Activated T-cell treated with anti-CD3 and anti-CD28 coated beads, Interleukin-2, amount 50 U/mL, for 4 hours (primary cell): ENCODE measurements around the gene ASPDH. TPM values are rescaled to one million over a fixed set of nuclear protein-coding genes. Genes with fewer than 3 reads are reported as not detected.
A peak's percentile ranks its signal among the peaks of the same experiment; 100 is the strongest.

Source experiments
- ATAC-seq, 2 donors: fragments of 200-7000 bp; cut with Tn5 transposase; one replicate each; pipeline ENCODE4 v1.10.0; 2021
- DNase-seq: peaks from one replicate; pipeline ENCODE4 v3.0.0-alpha.2; 2020
- H3K27me3 Mint-ChIP-seq: one replicate; pipeline ENCODE4 v1.8.0; 2021; ENCODE audit warnings: low read depth, mixed read lengths
- H3K36me3 Mint-ChIP-seq: one replicate; pipeline ENCODE4 v1.8.0; 2022; ENCODE audit warnings: mixed read lengths; ENCODE audit not compliant: insufficient read depth
- H3K4me1 Mint-ChIP-seq: one replicate; pipeline ENCODE4 v1.8.0; 2021; ENCODE audit warnings: low read depth, mixed read lengths
- H3K4me3 Mint-ChIP-seq: one replicate; pipeline ENCODE4 v1.8.0; 2021; ENCODE audit warnings: mild to moderate bottlenecking, moderate library complexity, mixed read lengths
- H3K9me3 Mint-ChIP-seq: one replicate; pipeline ENCODE4 v1.8.0; 2021; ENCODE audit warnings: mixed read lengths
- total RNA-seq, 3 donors: library from RNA; stranded (reverse); gene quantifications; one replicate each; pipeline ENCODE4 v1.2.1, GENCODE V29; 2021

ASPDH gene
- total RNA-seq, 3 donors from 2014 or later, result not detected

DNA sequence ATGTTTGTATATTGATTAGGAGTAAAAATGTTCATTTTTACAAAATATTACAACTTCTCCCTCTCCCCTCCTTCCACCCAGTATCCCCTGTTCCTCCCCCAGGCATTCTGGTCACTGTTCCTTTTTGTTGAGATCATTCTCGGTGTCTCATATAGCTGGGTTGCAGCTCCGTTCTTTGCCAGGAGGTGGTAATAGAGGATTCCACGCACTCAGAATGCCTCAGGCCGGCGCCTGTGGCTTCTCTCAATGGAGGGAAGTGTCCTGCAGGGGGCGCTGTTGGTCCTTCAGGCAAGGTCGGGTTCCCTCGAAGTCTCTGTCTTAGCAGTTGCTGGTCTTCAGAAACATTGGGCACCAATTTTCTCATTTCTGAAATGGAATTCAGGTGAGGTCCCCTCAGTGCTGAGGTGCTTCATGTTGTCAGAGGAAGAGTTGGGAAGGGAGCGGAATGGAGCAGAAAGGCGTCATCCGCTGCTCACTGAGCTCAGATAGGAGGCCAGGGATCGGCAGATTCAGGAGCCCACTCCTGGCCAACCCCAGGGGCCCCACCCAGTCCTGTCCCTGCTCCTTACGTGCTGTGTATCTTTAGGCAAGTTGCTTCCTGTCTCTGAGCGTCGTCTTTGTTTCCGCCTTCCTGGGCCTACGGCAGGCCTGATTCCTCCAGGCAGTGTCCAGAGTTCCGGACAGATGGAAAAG lies 26.7 kb downstream of the ASPDH start:
- peaks cover 14% of the 10 kb centered on the region for H3K4me1 Mint-ChIP-seq
- peaks cover 16% of the 10 kb centered on the region for H3K36me3 Mint-ChIP-seq
- ATAC-seq (peak; percentile 38 to 65), DNase-seq (peak; percentile 26)
- H3K9me3 Mint-ChIP-seq, result no peaks in the 10 kb centered on the region
- no peak overlapping the region for H3K4me3 Mint-ChIP-seq
- no peaks in the 10 kb centered on the region for H3K27me3 Mint-ChIP-seq

DNA sequence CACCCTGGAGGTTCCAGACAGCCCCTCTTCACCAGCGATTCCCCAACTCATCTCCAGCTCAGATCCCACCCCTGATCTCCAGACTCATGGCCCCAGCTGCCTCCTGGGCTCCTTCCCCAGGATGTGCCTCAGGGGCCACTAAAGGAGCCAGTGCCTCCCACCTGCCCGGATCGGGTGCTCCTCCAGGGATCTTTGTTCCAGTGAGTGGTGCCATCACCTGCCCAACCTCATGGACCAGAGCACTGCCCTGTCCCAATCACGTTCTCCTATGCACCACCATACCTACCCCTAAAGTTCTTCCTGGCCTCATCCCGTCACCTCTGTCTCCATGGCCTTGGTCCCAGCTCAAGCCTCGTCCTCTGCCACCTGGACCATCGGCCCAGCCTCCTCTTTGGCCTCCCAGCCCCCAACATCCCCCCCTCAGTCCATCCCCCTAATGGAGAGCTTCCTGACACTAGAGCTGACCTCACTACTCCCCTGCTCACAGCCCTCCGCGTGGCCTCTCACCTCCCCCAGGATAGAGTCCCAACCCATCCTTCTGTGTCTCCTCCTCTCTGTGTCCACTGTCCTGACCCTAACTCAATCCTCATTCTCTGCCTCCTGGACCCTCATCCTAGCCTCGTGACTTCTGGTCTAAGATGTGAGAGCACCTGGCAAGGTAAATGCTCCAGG lies 28.3 kb downstream of the ASPDH start:
- Mint-ChIP-seq H3K27me3 (no peaks in the 10 kb centered on the region), H3K36me3 (peaks cover 16% of the 10 kb centered on the region), H3K4me1 (peaks cover 2% of the 10 kb centered on the region), H3K9me3 (no peaks in the 10 kb centered on the region), H3K4me3 (no peak overlapping the region)
- ATAC-seq (no peak), DNase-seq (no peak)

DNA sequence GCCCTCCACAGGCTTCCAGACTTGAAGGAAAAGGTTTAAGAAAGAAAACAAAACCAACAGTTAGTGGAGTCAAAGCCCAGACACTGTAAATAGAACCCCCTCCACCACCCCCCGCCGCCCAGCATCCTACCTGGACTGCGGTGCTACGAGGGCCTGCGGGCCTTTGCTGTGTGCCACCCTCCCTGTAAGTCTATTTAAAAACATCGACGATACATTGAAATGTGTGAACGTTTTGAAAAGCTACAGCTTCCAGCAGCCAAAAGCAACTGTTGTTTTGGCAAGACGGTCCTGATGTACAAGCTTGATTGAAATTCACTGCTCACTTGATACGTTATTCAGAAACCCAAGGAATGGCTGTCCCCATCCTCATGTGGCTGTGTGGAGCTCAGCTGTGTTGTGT lies 30.8 kb downstream of the ASPDH start:
- Mint-ChIP-seq H3K9me3 (no peaks in the 10 kb centered on the region), H3K4me1 (peaks cover 8% of the 10 kb centered on the region), H3K4me3 (no peak overlapping the region), H3K36me3 (peaks cover 19% of the 10 kb centered on the region), H3K27me3 (no peaks in the 10 kb centered on the region)
- no peak for ATAC-seq
- no peak for DNase-seq

- DNase-seq (no peak), ATAC-seq (no peak)
- H3K4me1 Mint-ChIP-seq, result peaks cover 12% of the 10 kb centered on the region
- no peaks in the 10 kb centered on the region for H3K27me3 Mint-ChIP-seq
- no peaks in the 10 kb centered on the region for H3K9me3 Mint-ChIP-seq
- H3K36me3 Mint-ChIP-seq, result peaks cover 21% of the 10 kb centered on the region
- no peak overlapping the region for H3K4me3 Mint-ChIP-seq
Observed at GRCh38 chr19:50482271-50482855, 31.4 kb downstream of the ASPDH start.

- ATAC-seq (no peak), DNase-seq (no peak)
- no peaks in the 10 kb centered on the region for H3K27me3 Mint-ChIP-seq
- no peak overlapping the region for H3K4me3 Mint-ChIP-seq
- no peaks in the 10 kb centered on the region for H3K9me3 Mint-ChIP-seq
- peaks cover 19% of the 10 kb centered on the region for H3K36me3 Mint-ChIP-seq
- H3K4me1 Mint-ChIP-seq, result peaks cover 18% of the 10 kb centered on the region
Observed at GRCh38 chr19:50481351-50482149, 32.2 kb downstream of the ASPDH start.

GRCh38 chr19:50480281-50481111 lies 33.2 kb downstream of the ASPDH start:
- H3K4me3 Mint-ChIP-seq, result no peak overlapping the region
- H3K9me3 Mint-ChIP-seq, result no peaks in the 10 kb centered on the region
- ATAC-seq (no peak), DNase-seq (no peak)
- H3K36me3 Mint-ChIP-seq, result peaks cover 19% of the 10 kb centered on the region
- no peaks in the 10 kb centered on the region for H3K27me3 Mint-ChIP-seq
- peaks cover 19% of the 10 kb centered on the region for H3K4me1 Mint-ChIP-seq

GRCh38 chr19:50479761-50480251 lies 33.9 kb downstream of the ASPDH start:
- ATAC-seq, result no peak
- H3K9me3 Mint-ChIP-seq, result no peaks in the 10 kb centered on the region
- H3K4me1 Mint-ChIP-seq, result peaks cover 19% of the 10 kb centered on the region
- no peak for DNase-seq
- H3K4me3 Mint-ChIP-seq, result no peak overlapping the region
- peaks cover 15% of the 10 kb centered on the region for H3K36me3 Mint-ChIP-seq
- H3K27me3 Mint-ChIP-seq, result no peaks in the 10 kb centered on the region

DNA sequence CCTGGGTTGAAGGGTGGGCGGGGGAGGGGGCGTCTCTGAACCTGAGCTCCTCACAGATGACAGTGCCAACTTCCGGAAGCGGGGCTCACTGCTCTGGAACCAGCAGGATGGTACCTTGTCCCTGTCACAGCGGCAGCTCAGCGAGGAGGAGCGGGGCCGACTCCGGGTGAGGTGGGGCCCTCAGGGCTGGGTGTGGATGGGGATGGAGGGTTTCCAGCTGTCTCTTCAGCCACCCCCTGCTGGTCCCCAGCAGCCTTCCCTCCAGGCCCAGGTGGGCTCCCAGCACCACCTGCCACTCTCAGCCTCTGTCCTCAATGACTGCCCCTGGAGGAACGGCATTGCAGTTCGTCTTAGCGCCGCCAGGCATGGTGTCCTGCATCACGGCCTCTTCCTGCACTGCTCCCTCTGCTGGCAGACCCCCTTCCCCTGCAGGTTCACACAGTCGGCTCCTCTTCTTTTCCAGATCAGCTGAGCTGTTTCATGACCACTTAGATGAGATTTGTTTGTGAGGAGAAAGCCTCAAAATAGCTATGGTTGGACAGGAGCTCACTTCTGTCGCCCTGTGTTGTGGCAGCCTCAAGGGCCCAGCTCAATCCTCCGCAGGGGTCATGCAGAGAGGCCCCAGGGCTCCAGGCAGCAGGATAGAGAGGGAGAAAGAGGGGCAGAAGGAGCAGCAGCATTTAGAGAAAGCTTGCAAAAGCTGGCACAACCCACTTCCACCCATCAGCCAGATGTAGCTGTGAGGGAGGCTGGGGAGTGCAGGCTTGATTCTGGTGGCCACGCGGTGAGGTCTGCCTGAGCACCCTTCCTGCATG lies 34.6 kb downstream of the ASPDH start:
- no peaks in the 10 kb centered on the region for H3K9me3 Mint-ChIP-seq
- peaks cover 19% of the 10 kb centered on the region for H3K4me1 Mint-ChIP-seq
- DNase-seq (no peak), ATAC-seq (no peak)
- no peaks in the 10 kb centered on the region for H3K27me3 Mint-ChIP-seq
- peak overlapping the region; percentile 43 for H3K4me3 Mint-ChIP-seq
- H3K36me3 Mint-ChIP-seq, result peaks cover 12% of the 10 kb centered on the region

DNA sequence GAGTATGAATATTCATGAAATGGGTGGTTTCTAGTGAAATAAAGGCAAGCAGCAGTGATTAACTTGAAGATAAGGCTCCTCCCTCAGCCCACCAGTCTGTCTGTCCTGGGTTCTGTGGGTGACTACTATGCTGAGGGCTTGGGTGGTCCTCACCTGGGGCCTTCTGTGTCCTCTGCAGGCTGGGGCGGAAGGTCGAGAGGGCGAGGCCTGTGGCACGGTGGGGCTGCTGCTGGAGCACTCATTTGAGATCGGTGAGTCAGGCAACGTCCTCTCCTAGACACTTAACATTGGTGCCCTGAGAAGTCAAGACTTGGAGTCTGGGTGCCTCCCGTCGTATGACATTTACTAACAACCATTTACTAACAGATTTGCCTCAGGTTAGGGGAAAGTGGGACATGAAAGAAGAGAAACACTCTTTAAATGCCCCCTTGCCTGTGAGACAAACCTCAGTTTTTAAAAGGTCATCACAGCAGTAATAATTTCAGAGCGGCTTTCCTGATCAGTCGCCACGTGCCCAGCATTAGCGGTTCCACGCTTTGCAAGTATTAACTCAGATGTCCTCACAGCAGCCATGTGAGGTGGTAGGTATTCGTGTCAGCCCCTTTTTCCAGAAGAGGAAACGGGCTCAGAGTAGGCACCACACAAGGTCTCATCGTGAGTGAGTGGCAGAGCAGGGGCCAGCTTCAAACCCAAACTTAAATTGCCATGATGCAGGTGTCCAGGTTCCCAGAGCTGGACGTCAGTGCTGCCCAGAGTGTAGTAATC lies 35.8 kb downstream of the ASPDH start:
- no peaks in the 10 kb centered on the region for H3K9me3 Mint-ChIP-seq
- H3K36me3 Mint-ChIP-seq, result peaks cover 6% of the 10 kb centered on the region
- H3K27me3 Mint-ChIP-seq, result no peaks in the 10 kb centered on the region
- H3K4me3 Mint-ChIP-seq, result peak overlapping the region; percentile 93
- ATAC-seq (no peak), DNase-seq (no peak)
- peaks cover 19% of the 10 kb centered on the region for H3K4me1 Mint-ChIP-seq

DNA sequence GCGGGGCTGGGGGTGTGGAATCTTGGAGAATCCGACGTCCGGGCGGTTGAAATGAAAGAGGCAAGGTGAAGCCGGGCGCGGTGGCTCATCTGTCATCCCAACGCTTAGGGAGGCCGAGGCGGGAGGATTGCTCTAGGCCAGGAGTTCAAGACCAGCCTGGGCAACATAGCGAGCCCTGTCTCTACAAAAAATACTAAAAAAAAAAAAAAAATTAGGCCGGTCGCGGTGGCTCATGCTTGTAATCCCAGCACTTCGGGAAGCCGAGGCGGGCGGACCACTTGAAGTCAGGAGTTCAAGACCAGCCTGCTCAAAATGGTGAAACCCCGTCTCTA lies 36.8 kb downstream of the ASPDH start:
- no peaks in the 10 kb centered on the region for H3K9me3 Mint-ChIP-seq
- no peak for ATAC-seq

GRCh38 chr19:50476224-50476906 lies 37.3 kb downstream of the ASPDH start, which contains the start of the genes EMC10 and GARIN5A:
TSS of gene EMC10 (plus strand) at chr19:50476507. CDS start at chr19:50476545, 38 bp downstream.
TSS of gene GARIN5A (minus strand) at chr19:50476848. CDS start at chr19:50476388, 460 bp downstream.
- Mint-ChIP-seq H3K4me3 (peak within 1 kb of the TSS; percentile 93), H3K36me3 (peaks cover 6% of the 10 kb centered on the region), H3K27me3 (no peaks in the 10 kb centered on the region), H3K9me3 (no peaks in the 10 kb centered on the region), H3K4me1 (peaks cover 19% of the 10 kb centered on the region)
- ATAC-seq (peak; percentile 95), DNase-seq (peak; percentile 88)

More for the DNA sequence above, 36.8 kb downstream of the ASPDH start:
- H3K36me3 Mint-ChIP-seq, result peaks cover 6% of the 10 kb centered on the region
- peaks cover 19% of the 10 kb centered on the region for H3K4me1 Mint-ChIP-seq
- peak overlapping the region; percentile 93 for H3K4me3 Mint-ChIP-seq
- H3K27me3 Mint-ChIP-seq, result no peaks in the 10 kb centered on the region
- DNase-seq, result no peak

DNA sequence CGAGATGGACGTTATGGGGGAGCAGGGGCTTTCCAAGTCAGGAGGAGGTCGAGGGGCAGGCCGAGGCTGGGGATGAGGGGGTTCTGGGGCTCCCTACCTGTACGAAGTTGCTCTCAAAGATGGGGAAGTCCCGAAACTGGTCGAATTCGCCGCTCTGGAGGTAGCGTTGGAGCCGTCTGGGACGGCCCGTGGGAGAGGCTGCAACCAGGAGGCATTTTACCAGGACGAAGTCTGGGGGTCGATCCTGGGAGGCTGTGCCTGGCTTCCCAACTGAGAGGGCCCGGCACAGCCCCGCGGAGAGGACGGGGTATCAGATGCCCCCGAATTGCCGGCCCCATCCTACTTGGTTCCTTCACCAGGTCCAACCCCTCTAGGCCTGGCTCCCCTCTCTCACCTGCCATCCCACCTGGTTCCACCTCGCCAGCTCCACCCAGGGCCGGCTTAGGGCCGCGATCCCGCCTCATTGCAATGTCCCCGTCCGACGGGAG lies 37.9 kb downstream of the ASPDH start:
- Mint-ChIP-seq H3K27me3 (no peaks in the 10 kb centered on the region), H3K36me3 (peaks cover 6% of the 10 kb centered on the region), H3K4me3 (peak overlapping the region; percentile 93), H3K4me1 (peaks cover 19% of the 10 kb centered on the region), H3K9me3 (no peaks in the 10 kb centered on the region)
- ATAC-seq, result no peak
- no peak for DNase-seq
